ENCODE measurements around the gene SUCNR1. TPM values are rescaled to one million over a fixed set of nuclear protein-coding genes. Genes with fewer than 3 reads are reported as not detected.

SUCNR1 gene
- total RNA-seq, 1 donor from 2014 or later: 1.8 TPM

DNA sequence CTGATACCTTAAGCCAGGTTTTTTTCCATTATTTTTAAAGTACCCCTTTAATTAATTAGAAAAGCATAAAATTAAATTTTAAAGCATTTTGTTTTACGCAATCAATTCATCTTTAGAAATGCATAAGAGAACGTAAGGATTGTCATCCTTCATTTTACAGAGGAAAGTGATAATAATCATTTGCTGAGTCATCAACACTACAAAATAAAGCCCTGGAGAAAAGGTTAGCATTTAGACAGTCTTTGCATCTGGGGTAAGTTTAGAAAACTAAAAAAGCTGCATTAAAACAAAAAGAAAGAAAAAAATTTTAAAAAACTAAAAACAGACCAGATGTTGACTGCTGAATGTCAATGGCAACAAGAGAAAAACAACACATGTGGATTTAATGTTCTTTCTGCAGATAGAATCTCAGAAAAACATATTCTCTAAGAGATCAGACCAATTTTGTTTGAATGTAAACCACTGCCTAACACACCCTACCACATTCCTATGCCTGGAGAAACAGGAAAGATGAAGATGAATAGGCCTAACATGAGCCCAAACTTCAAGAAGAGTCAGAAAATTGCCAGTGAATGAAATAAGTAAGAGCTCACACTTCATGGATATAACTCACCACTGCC is 59.9 kb downstream of the SUCNR1 start:
- no peak for DNase-seq (ENCODE audit: low spot score)

Other genes with a start within 250 kb of the SUCNR1 start
- 0.22 TPM for gene AADACL2, start 139.7 kb upstream of the SUCNR1 start, total RNA-seq
- gene AADAC, start 59.5 kb upstream of the SUCNR1 start, total RNA-seq: 0.93 TPM